Measurements from ENCODE around the gene CREBL2. TPM values are rescaled to one million over a fixed set of nuclear protein-coding genes. Genes with fewer than 3 reads are reported as not detected.
"Not testable (repeated sequence)": the region's sequence is repeated elsewhere in the genome, so short reads cannot be mapped to it uniquely, and the experiment has no call there.

CREBL2 gene
- total and polyA plus RNA-seq, 9 donors = 23.7 to 58.9 (median 38.2) TPM

DNA sequence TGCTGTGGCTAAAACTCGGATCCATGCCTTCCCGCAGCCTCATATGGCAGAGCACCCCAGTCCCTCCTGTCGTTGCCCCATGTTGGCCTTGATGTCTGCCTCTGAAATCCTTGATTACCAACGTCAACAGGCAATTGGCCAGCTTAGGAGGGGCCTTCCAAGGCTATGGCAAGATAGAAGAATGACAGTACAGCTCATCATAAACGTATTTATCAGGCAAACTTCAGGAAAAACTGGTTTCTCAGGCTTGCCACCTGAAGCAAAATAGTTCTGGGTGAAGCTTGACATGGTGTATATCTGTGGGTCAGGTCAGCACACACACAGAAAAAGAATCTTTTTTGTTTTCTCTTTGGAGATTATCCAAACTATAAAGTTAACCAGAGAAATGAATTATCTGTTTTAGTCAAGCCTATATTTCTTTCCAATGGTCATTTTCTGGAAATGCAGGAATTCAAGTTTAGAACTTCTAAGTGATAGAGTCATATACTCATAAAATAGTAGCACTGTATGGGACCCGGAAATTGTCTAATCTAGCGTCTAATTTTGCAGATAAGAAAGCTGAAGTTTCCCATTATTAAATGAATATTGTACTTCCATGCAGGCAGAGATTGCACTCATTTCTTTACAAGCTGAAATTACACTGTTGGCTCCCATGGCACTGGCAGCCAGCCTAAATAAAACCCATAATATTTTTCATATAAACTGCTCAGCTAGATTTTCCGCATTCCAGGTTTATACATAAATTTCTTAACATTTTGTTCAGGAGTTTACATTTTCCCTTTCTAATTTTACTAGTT lies 24.6 kb upstream of the CREBL2 start:
- Histone ChIP-seq H3K27ac (no peak overlapping the region), H3K9me3 (no peaks in the 10 kb centered on the region), H3K27me3 (no peaks in the 10 kb centered on the region), H3K4me3 (no peak overlapping the region), H3K4me1 (ENCODE audit: insufficient read depth) (no peaks in the 10 kb centered on the region), H3K36me3 (no peaks in the 10 kb centered on the region)
- intact Hi-C loops (cut with DNase I) = no loop called here
- TF ChIP-seq POLR2A (IDR thresholded peaks at IDR 0.05) = no peak
- DNase-seq = no peak
- WGBS, 3 donors = 64 to 68% (median 64%) methylated on average over 8 of the region's 8 CpGs

DNA sequence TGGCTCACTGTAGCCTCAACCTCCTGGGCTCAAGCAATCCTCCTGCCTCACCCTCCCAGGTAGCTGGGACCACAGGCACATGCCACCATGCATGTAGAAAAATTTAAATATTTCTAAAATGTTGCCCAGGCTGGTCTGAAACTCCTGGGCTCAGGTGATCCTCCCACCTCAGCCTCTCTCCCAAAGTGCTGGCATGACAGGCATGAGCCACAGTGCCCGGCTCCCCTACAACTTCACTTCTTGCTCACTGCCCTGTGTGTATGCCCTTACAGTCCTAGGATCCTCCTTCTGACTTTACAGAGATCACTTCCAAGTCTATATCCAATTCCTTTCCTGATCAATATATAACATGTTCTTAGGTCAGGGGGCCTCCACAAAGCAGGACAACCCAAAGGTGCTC lies 23.8 kb upstream of the CREBL2 start:
- Histone ChIP-seq H3K4me1 (ENCODE audit: insufficient read depth) (no peaks in the 10 kb centered on the region), H3K9me3 (no peaks in the 10 kb centered on the region), H3K36me3 (no peaks in the 10 kb centered on the region), H3K4me3 (no peak overlapping the region), H3K27me3 (no peaks in the 10 kb centered on the region), H3K27ac (no peak overlapping the region)
- no peak for DNase-seq
- TF ChIP-seq EP300 (IDR thresholded peaks at IDR 0.05) (no peak), POLR2A (IDR thresholded peaks at IDR 0.05) (no peak)
- TF ChIP-seq, protein P1, sequence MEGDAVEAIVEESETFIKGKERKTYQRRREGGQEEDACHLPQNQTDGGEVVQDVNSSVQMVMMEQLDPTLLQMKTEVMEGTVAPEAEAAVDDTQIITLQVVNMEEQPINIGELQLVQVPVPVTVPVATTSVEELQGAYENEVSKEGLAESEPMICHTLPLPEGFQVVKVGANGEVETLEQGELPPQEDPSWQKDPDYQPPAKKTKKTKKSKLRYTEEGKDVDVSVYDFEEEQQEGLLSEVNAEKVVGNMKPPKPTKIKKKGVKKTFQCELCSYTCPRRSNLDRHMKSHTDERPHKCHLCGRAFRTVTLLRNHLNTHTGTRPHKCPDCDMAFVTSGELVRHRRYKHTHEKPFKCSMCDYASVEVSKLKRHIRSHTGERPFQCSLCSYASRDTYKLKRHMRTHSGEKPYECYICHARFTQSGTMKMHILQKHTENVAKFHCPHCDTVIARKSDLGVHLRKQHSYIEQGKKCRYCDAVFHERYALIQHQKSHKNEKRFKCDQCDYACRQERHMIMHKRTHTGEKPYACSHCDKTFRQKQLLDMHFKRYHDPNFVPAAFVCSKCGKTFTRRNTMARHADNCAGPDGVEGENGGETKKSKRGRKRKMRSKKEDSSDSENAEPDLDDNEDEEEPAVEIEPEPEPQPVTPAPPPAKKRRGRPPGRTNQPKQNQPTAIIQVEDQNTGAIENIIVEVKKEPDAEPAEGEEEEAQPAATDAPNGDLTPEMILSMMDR (IDR thresholded peaks at IDR 0.05) = no peak
- intact Hi-C loops (cut with DNase I) = no loop called here
- WGBS, 3 donors = 89 to 98% (median 94%) methylated on average over 1 of the region's 1 CpG

DNA sequence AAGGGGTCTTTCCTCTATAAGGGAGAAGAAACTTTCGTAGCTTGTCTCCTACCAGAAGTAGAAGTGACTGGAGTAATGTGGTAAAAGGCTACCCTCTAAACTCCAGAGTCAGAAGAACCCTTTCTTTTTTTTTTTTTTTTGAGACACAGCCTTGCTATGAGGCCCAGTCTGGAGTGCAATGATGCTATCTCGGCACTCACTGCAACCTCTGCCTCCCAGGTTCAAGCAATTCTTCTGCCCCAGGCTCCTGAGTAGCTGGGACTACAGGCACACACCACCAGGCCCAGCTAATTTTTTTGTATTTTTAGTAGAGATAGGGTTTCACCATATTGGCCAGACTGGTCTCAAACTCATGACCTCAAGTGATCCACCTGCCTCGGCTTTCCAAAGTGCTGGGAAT lies 23.2 kb upstream of the CREBL2 start:
- WGBS, 3 donors = 80 to 98% (median 81%) methylated on average over 3 of the region's 3 CpGs
- H3K27ac ChIP-seq; H3K27me3 ChIP-seq; H3K4me3 ChIP-seq; intact Hi-C loops (cut with DNase I); DNase-seq; H3K9me3 ChIP-seq; H3K36me3 ChIP-seq; H3K4me1 ChIP-seq (ENCODE audit: insufficient read depth): not testable (repeated sequence)

DNA sequence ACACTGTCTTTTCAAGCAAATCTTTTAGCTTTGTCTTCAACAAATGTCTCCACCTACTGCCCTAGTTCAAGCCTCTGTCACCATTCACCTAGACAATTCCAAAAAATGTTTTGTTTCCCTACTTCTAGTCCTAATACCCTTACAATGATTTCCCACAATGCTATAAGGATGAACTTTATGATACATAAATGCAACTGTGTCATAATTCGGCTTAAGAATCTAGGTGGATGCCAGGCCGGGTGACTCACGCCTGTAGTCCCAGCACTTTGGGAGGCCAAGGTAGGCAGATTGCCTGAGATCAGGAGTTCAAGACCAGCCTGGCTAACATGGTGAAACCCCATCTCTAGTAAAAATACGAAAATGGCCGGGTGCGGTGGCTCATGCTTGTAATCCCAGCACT lies 20.7 kb upstream of the CREBL2 start:
- DNase-seq = no peak
- H3K27me3 ChIP-seq = no peaks in the 10 kb centered on the region
- WGBS, 3 donors = 91 to 96% (median 92%) methylated on average over 6 of the region's 6 CpGs

DNA sequence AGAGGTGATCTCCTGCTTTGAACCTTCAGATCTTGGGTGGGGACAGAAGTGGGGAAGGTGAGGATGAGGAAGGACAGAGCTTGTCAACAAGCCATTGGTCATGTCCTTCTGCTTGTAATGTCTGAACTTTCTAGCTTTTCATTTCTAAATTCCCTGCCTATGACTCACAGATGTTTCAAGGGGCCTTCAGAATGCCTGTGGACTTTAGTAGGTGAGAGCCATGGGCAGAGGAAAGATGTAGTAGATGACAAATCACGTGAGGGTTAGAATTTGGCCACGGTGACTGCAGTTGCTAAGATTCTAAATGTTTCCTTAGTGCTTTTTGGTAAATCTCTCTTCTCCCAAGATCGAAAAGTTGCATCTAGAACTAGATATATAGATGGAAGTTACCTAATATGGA lies 18.7 kb upstream of the CREBL2 start:
- Histone ChIP-seq H3K4me1 (ENCODE audit: insufficient read depth) (no peaks in the 10 kb centered on the region), H3K27me3 (no peaks in the 10 kb centered on the region), H3K27ac (no peak overlapping the region), H3K4me3 (no peak overlapping the region), H3K36me3 (no peaks in the 10 kb centered on the region), H3K9me3 (no peaks in the 10 kb centered on the region)
- intact Hi-C loops (cut with DNase I) = loop anchor here in 1 of 4 donors (10.0 kb wide), 1 partner anchor 398 kb away; no protein-coding TSS in a partner anchor
- TF ChIP-seq, protein P1 (IDR thresholded peaks at IDR 0.05) = no peak
- TF ChIP-seq POLR2A (IDR thresholded peaks at IDR 0.05) (no peak), EP300 (IDR thresholded peaks at IDR 0.05) (no peak)
- no peak for DNase-seq
- 80 to 87% (median 82%) methylated on average over 3 of the region's 3 CpGs for WGBS, 3 donors

More for the DNA sequence above, 20.7 kb upstream of the CREBL2 start:
- no peaks in the 10 kb centered on the region for H3K36me3 ChIP-seq
- H3K4me3 ChIP-seq = no peak overlapping the region
- H3K27ac ChIP-seq = no peak overlapping the region
- no peaks in the 10 kb centered on the region for H3K4me1 ChIP-seq (ENCODE audit: insufficient read depth)
- no peaks in the 10 kb centered on the region for H3K9me3 ChIP-seq
- TF ChIP-seq POLR2A (IDR thresholded peaks at IDR 0.05) (no peak), EP300 (IDR thresholded peaks at IDR 0.05) (no peak)
- TF ChIP-seq, protein P1 (IDR thresholded peaks at IDR 0.05) = no peak
- intact Hi-C loops (cut with DNase I) = loop anchor here in 1 of 4 donors (10.0 kb wide), 1 partner anchor 396 kb away; no protein-coding TSS in a partner anchor

DNA sequence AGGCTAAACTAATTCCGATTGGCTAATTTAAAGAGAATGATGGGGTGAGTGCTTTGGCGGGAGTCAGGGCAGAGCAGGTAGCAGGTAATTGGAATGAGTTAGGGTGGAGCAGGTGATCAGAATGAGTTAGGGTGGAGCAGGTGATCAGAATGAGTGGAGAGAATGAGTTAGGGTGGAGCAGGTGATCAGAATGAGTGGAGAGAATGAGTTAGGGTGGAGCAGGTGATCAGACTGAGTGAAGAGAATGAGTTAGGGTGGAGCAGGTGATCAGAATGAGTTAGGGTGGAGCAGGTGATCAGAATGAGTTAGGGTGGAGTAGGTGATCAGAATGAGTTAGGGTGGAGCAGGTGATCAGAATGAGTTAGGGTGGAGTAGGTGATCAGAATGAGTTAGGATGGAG lies 15.7 kb upstream of the CREBL2 start:
- not testable (repeated sequence) for H3K27me3 ChIP-seq; DNase-seq; H3K4me1 ChIP-seq (ENCODE audit: insufficient read depth); H3K27ac ChIP-seq; H3K9me3 ChIP-seq; H3K4me3 ChIP-seq; H3K36me3 ChIP-seq
- 82 to 90% (median 85%) methylated on average over 2 of the region's 2 CpGs for WGBS, 3 donors
- intact Hi-C loops (cut with DNase I) = loop anchor here in 1 of 4 donors (10.0 kb wide), 1 partner anchor 401 kb away; no protein-coding TSS in a partner anchor

DNA sequence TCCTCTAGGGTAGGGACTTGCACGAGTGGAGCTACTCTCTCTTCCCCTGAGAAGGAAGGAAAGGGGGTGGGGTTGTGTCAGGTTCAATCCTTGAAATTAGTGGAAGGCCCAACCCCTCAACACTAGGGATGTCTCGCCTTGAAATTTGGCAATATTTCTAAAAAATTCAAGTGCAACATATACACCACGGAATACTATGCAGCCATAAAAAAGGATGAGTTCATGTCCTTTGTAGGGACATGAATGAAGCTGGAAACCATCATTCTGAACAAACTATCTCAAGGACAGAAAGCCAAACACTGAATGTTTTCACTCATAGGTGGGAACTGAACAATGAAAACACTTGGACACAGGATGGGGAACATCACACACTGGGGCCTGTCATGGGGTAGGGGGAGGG lies 15.1 kb upstream of the CREBL2 start:
- not testable (repeated sequence) for H3K27me3 ChIP-seq; H3K4me3 ChIP-seq; H3K27ac ChIP-seq; H3K36me3 ChIP-seq; H3K4me1 ChIP-seq (ENCODE audit: insufficient read depth); DNase-seq; H3K9me3 ChIP-seq
- intact Hi-C loops (cut with DNase I) = loop anchor here in 1 of 4 donors (10.0 kb wide), 1 partner anchor 402 kb away; no protein-coding TSS in a partner anchor
- 86 to 93% (median 90%) methylated on average over 3 of the region's 3 CpGs for WGBS, 3 donors
